ENCODE data around the gene E2F2.

The E2F2 gene

GRCh38 chr1:23558140-23558871 lies 27.3 kb upstream of the E2F2 start:
- TF ChIP-seq CTCF (conservative IDR thresholded peaks at IDR 0.05), result no peak
- TF ChIP-seq ZFX (IDR thresholded peaks at IDR 0.05), result no peak
- peak overlapping the region; percentile 99 for H3K27ac ChIP-seq

- H3K27ac ChIP-seq, result peak overlapping the region; percentile 99
- TF ChIP-seq CTCF (conservative IDR thresholded peaks at IDR 0.05) (no peak), ZFX (IDR thresholded peaks at IDR 0.05) (no peak)
Measured at GRCh38 chr1:23557471-23558124, 26.6 kb upstream of the E2F2 start.

- peak overlapping the region; percentile 99 for H3K27ac ChIP-seq
- TF ChIP-seq ZFX (IDR thresholded peaks at IDR 0.05), result no peak
- no peak for TF ChIP-seq CTCF (conservative IDR thresholded peaks at IDR 0.05)
Measured at GRCh38 chr1:23556635-23557470, 25.8 kb upstream of the E2F2 start.

GRCh38 chr1:23555986-23556634 lies 25.1 kb upstream of the E2F2 start:
- H3K27ac ChIP-seq, result peak overlapping the region; percentile 99
- no peak for TF ChIP-seq ZFX (IDR thresholded peaks at IDR 0.05)
- TF ChIP-seq CTCF (conservative IDR thresholded peaks at IDR 0.05), result no peak

- TF ChIP-seq CTCF (conservative IDR thresholded peaks at IDR 0.05) (peak; percentile 17; the same call in 1 of the 2 replicates), ZFX (IDR thresholded peaks at IDR 0.05) (no peak)
- H3K27ac ChIP-seq, result peak overlapping the region; percentile 99
Measured at GRCh38 chr1:23555270-23555985, 24.4 kb upstream of the E2F2 start.

- TF ChIP-seq ZFX (IDR thresholded peaks at IDR 0.05), result peak; percentile 45; the same call in 1 of the 2 replicates
- TF ChIP-seq CTCF (conservative IDR thresholded peaks at IDR 0.05), result peak; percentile 30
- H3K27ac ChIP-seq, result peak overlapping the region; percentile 99
Measured at GRCh38 chr1:23554481-23555269, 23.6 kb upstream of the E2F2 start.
